Ovary (tissue), 9 donors: ENCODE measurements around the gene PRR19. TPM values are rescaled to one million over a fixed set of nuclear protein-coding genes. Genes with fewer than 3 reads are reported as not detected.

Experiments used
- DNase-seq, 5 donors: peaks; one replicate each; pipeline ENCODE4 v3.0.0-alpha.2; 2019 to 2020
- H3K27ac ChIP-seq, 2 donors: fragments of 200-600 bp; one replicate each; pipeline versions ENCODE4 v1.5.1 to v1.8.0; 2019 to 2022
- H3K27me3 ChIP-seq: fragments of 200-600 bp; one replicate; pipeline ENCODE4 v1.8.0; 2022
- H3K36me3 ChIP-seq: fragments of 200-600 bp; sonication (generic); one replicate; pipeline ENCODE4 v1.5.1; 2019
- H3K4me1 ChIP-seq: one replicate; pipeline ENCODE4 v1.8.1; 2013; ENCODE audit warnings: mild to moderate bottlenecking, moderate library complexity; ENCODE audit not compliant: insufficient read depth
- H3K4me3 ChIP-seq: fragments of 200-600 bp; sonication (generic); one replicate; pipeline ENCODE4 v1.5.1; 2017
- H3K9me3 ChIP-seq, 2 donors: fragments of 200-600 bp in 1 of 2; sonication (generic) in 1 of 2; one replicate each; pipeline versions ENCODE4 v1.5.1 to v1.8.1; 2013 to 2019; ENCODE audit warnings: mild to moderate bottlenecking in 1 of 2, moderate library complexity in 1 of 2
- EP300 ChIP-seq: sonication (generic); formaldehyde crosslinking; IDR thresholded peaks from one replicate; pipeline ENCODE4 v1.6.1; 2017; ENCODE audit warnings: antibody characterized with exemption
- POLR2A ChIP-seq: fragments of 450-650 bp; IDR thresholded peaks from one replicate; pipeline ENCODE4 v1.6.1; 2017; ENCODE audit warnings: antibody characterized with exemption, mild to moderate bottlenecking, moderate library complexity
- WGBS, 3 donors: extraction: QIAGEN DNeasy Blood & Tissue Kit in 1 of 3; methylation state at CpG; one replicate each; pipeline versions ENCODE4 v1.1.5 to v1.1.7; 2013 to 2017; 5-methylcytosine and 5-hydroxymethylcytosine counted together
- intact Hi-C, 4 donors: fragments of 100-400 bp; cut with DNase I; formaldehyde crosslinking; loops; one replicate each; pipeline versions ENCODE4 v1.11.0 to v1.15.1; 2022 to 2023
- polyA plus RNA-seq, 2 donors: library from polyadenylated mRNA; stranded (reverse); fragments of 200-250 nt in 1 of 2; fragments of 350-450 nt in 1 of 2; fragmentation: Illumina TruSeq in 1 of 2; extraction: RNeasy Lipid Tissue Mini Kit (QIAGEN cat#74804) in 1 of 2; gene quantifications; one replicate each; pipeline ENCODE4 v1.2.3, GENCODE V29; 2013 to 2014
- total RNA-seq, 7 donors: library from RNA; depleted of rRNA in 2 of 7; stranded (reverse); fragments of >200 nt in 2 of 7; fragmentation: NEBNext Ultra II Directional in 3 of 7; extraction: Animal tissue kit (Norgen Biotek cat#: 25700) in 3 of 7; gene quantifications; one replicate each; pipeline versions ENCODE4 v1.1.0 to v1.2.4, GENCODE V29; 2016 to 2023
- TF ChIP-seq, protein P1 (sequence below), 3 donors: fragments of 450-650 bp in 2 of 3; fragments of 200-600 bp in 1 of 3; IDR thresholded peaks; one replicate each; pipeline versions ENCODE4 v1.5.1 to v1.8.0; 2016 to 2022; ENCODE audit warnings: antibody characterized with exemption in 3 of 3, mild to moderate bottlenecking in 1 of 3
- donor health status: DM: no; HTN: no; CAD: no; lungs with moderate emphysema.
- donor health status: DM: no; HTN: no; CAD: no.
- donor health status: Bipolar disorder and iron deficiency.
- donor health status: DM: yes; HTN: yes; CAD: no.
- donor health status: DM: no; HTN: no; CAD: no.
- donor health status: DM: yes; HTN: yes; CAD: no.

PRR19 gene
- total and polyA plus RNA-seq, 9 donors: 0.58 to 2.9 (median 0.77) TPM; not detected in 2

DNA sequence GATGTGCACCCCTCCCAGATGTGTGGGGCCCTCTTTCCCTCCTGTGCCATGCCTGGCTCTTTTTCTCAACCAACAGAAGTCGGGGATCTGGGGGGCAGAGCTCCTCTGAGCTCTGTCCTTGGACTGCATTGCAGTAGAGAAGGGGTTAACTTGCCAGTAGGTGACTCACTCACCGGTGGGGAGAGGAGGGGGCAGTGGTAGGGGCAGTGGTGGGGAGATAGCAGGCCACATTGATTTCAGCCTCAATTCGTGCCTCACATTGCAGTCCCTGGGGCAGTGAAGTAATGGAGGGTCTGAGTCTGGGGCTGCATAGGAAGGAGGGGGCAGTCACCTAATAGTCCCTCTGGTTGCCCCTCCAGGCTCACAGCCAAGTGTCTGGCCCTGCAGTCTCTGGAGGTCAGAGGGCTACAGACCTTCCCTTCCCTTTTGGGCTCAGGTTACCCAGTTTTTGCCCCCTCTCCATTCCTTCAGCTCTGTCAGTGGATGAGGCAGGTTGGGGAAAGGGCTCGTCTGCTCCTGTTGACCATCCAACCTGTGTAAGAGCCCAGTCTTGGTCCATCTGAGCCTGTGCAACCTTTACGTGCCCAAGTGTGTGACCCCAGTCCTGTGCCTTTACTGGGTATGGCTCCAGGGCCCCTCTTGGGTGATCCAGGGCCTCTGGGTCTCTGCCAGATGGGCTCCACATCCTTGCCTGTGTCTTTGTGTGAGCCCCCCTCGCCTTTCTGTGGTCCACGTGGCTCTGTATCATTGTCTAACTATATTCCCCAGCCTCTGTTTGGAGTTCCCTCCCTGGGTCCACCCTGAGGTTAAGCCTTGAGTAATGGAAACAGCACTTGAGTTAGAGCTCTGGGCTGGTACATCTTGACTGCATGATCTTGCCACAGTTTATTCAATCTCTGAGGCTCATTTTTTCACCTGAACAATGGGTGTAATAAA is 19.8 kb upstream of the PRR19 start:
- Histone ChIP-seq H3K27ac (peak overlapping the region; percentile 83 to 98), H3K4me1 (peaks cover 35% of the 10 kb centered on the region)

GRCh38 chr19:42282819-42283187 is 19.1 kb upstream of the PRR19 start:
- no peak for DNase-seq
- Histone ChIP-seq H3K4me1 (peaks cover 35% of the 10 kb centered on the region), H3K9me3 (no peaks in the 10 kb centered on the region), H3K27me3 (no peaks in the 10 kb centered on the region), H3K36me3 (no peaks in the 10 kb centered on the region), H3K27ac (peak overlapping the region; percentile 85 to 98), H3K4me3 (no peak overlapping the region)
- intact Hi-C loops: no loop called here
- no peak for TF ChIP-seq EP300
- TF ChIP-seq, protein P1, sequence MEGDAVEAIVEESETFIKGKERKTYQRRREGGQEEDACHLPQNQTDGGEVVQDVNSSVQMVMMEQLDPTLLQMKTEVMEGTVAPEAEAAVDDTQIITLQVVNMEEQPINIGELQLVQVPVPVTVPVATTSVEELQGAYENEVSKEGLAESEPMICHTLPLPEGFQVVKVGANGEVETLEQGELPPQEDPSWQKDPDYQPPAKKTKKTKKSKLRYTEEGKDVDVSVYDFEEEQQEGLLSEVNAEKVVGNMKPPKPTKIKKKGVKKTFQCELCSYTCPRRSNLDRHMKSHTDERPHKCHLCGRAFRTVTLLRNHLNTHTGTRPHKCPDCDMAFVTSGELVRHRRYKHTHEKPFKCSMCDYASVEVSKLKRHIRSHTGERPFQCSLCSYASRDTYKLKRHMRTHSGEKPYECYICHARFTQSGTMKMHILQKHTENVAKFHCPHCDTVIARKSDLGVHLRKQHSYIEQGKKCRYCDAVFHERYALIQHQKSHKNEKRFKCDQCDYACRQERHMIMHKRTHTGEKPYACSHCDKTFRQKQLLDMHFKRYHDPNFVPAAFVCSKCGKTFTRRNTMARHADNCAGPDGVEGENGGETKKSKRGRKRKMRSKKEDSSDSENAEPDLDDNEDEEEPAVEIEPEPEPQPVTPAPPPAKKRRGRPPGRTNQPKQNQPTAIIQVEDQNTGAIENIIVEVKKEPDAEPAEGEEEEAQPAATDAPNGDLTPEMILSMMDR (IDR thresholded peaks at IDR 0.05): no peak
- 48% methylated on average over 4 of the region's 4 CpGs for WGBS, 3 donors

More for the DNA sequence above, 19.8 kb upstream of the PRR19 start:
- 20 to 27% (median 26%) methylated on average over 7 of the region's 7 CpGs for WGBS, 3 donors
- Histone ChIP-seq H3K4me3 (peak overlapping the region; percentile 91), H3K36me3 (no peaks in the 10 kb centered on the region), H3K27me3 (no peaks in the 10 kb centered on the region), H3K9me3 (no peaks in the 10 kb centered on the region)
- intact Hi-C loops: loop anchor here in 2 of 4 donors (2.0 kb wide), 2 partner anchors 27 to 37 kb away; partner anchors contain the start of gene ERF (in 1 of the 2)
- peak in 4 of 5 donors; percentile 60 to 71 (median 66) for DNase-seq
- TF ChIP-seq EP300 (no peak), POLR2A (no peak)
- TF ChIP-seq, protein P1 (IDR thresholded peaks at IDR 0.05): no peak

- TF ChIP-seq POLR2A (peak; percentile 76), EP300 (no peak)
- TF ChIP-seq, protein P1 (IDR thresholded peaks at IDR 0.05): peak in 1 of 3 donors; percentile 29
- 2 to 3% (median 3%) methylated on average over 33 to 74 of the region's 74 CpGs for WGBS, 3 donors
- intact Hi-C loops: no loop called here
- H3K27me3 ChIP-seq: no peaks in the 10 kb centered on the region
- peak overlapping the region; percentile 64 for H3K4me3 ChIP-seq
- no peaks in the 10 kb centered on the region for H3K9me3 ChIP-seq
- peak overlapping the region; percentile 92 to 98 for H3K27ac ChIP-seq
- DNase-seq: peak; percentile 96 to 98 (median 97)
- peaks cover 35% of the 10 kb centered on the region for H3K4me1 ChIP-seq
- no peaks in the 10 kb centered on the region for H3K36me3 ChIP-seq
These were observed 18.5 kb upstream of the PRR19 start for GRCh38 chr19:42283188-42284065.

DNA sequence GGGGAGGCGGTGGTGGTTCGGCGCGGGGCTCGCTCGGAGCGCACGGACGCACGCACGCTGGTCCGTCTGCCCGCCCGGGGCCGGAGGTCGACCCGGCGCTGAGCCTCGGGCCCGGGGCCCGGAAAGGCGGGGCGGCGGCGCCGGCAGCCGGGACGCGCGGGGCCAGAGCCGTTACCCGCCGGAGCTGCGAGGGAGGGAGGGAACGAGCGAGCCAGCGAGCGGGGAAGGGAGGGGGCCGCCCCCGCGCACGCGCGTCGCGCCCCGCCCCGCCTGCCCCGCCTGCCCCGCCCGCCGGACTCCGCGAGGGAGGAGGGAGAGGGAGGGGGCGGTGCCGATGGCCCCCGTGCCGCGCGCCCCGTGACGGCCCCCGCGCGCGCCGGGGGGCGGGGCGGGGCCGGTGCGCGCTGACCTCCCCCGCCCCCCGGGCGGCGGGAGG is 17.8 kb upstream of the PRR19 start:
- intact Hi-C loops: no loop called here
- Histone ChIP-seq H3K27ac (peak overlapping the region; percentile 92 to 98), H3K4me3 (peak overlapping the region; percentile 64), H3K9me3 (no peaks in the 10 kb centered on the region), H3K4me1 (peaks cover 35% of the 10 kb centered on the region), H3K27me3 (no peaks in the 10 kb centered on the region), H3K36me3 (no peaks in the 10 kb centered on the region)
- 2% methylated on average over 25 to 73 of the region's 76 CpGs for WGBS, 3 donors
- TF ChIP-seq EP300 (no peak), POLR2A (peak; percentile 82)
- TF ChIP-seq, protein P1 (IDR thresholded peaks at IDR 0.05): no peak
- peak; percentile 86 to 90 (median 90) for DNase-seq
